Measurements from ENCODE around the gene GSK3B. TPM values are rescaled to one million over a fixed set of nuclear protein-coding genes. Genes with fewer than 3 reads are reported as not detected.

GSK3B gene
- total RNA-seq, 4 donors from 2014 or later = 35.0 to 53.2 (median 44.0) TPM

GRCh38 chr3:119901148-119901547, 193.1 kb downstream of the GSK3B start:
- H3K4me1 ChIP-seq = no peaks in the 10 kb centered on the region
- H3K9me3 ChIP-seq = no peaks in the 10 kb centered on the region
- H3K27me3 ChIP-seq = no peaks in the 10 kb centered on the region
- no peak overlapping the region for H3K4me3 ChIP-seq (replicated peaks in 1 of 3)
- 85 to 95% methylated on average over 1 of the region's 1 CpG for WGBS, 2 donors
- no peak for TF ChIP-seq CTCF (IDR thresholded peaks at IDR 0.05)
- H3K36me3 ChIP-seq = no peaks in the 10 kb centered on the region
- DNase-seq = no peak
- no peak overlapping the region for H3K27ac ChIP-seq
- intact Hi-C loops (cut with DNase I) = no loop called here

- no peak for TF ChIP-seq POLR2A (IDR thresholded peaks at IDR 0.05)
- no peak for TF ChIP-seq CTCF (IDR thresholded peaks at IDR 0.05)
- intact Hi-C loops (cut with DNase I) = loop anchor here (10.0 kb wide), 2 partner anchors 206 to 286 kb away; no protein-coding TSS in a partner anchor
These were observed 195.1 kb downstream of the GSK3B start for GRCh38 chr3:119899192-119899511.

GRCh38 chr3:119898478-119899191, 195.6 kb downstream of the GSK3B start:
- intact Hi-C loops (cut with DNase I) = loop anchor here (10.0 kb wide), 2 partner anchors 206 to 286 kb away; no protein-coding TSS in a partner anchor
- Histone ChIP-seq H3K27ac (no peak overlapping the region), H3K9me3 (no peaks in the 10 kb centered on the region), H3K4me1 (no peaks in the 10 kb centered on the region), H3K27me3 (no peaks in the 10 kb centered on the region), H3K4me3 (replicated peaks in 1 of 3) (no peak overlapping the region), H3K36me3 (no peaks in the 10 kb centered on the region)
- TF ChIP-seq CTCF (IDR thresholded peaks at IDR 0.05) (no peak), POLR2A (IDR thresholded peaks at IDR 0.05) (no peak)
- DNase-seq = no peak
- WGBS, 2 donors = 95 to 98% methylated on average over 6 of the region's 6 CpGs

More at GRCh38 chr3:119899192-119899511, 195.1 kb downstream of the GSK3B start:
- no peak overlapping the region for H3K27ac ChIP-seq
- H3K4me3 ChIP-seq (replicated peaks in 1 of 3) = no peak overlapping the region
- no peaks in the 10 kb centered on the region for H3K9me3 ChIP-seq
- H3K27me3 ChIP-seq = no peaks in the 10 kb centered on the region
- H3K4me1 ChIP-seq = no peaks in the 10 kb centered on the region
- no peaks in the 10 kb centered on the region for H3K36me3 ChIP-seq
- no peak for DNase-seq

- peaks cover 0 to 7% of the 10 kb centered on the region in 2 donors for H3K4me1 ChIP-seq
- TF ChIP-seq POLR2A (IDR thresholded peaks at IDR 0.05) (no peak), CTCF (IDR thresholded peaks at IDR 0.05) (no peak)
- DNase-seq = no peak
- no peaks in the 10 kb centered on the region for H3K27me3 ChIP-seq
- no peaks in the 10 kb centered on the region for H3K36me3 ChIP-seq
- intact Hi-C loops (cut with DNase I) = loop anchor here (10.0 kb wide), 2 partner anchors 211 to 291 kb away; no protein-coding TSS in a partner anchor
- WGBS, 2 donors = 96 to 99% methylated on average over 2 of the region's 2 CpGs
- H3K4me3 ChIP-seq (replicated peaks in 1 of 3) = no peak overlapping the region
- H3K27ac ChIP-seq = no peak overlapping the region
- no peaks in the 10 kb centered on the region for H3K9me3 ChIP-seq
These were observed 200.1 kb downstream of the GSK3B start for GRCh38 chr3:119894195-119894594.

GRCh38 chr3:119893769-119894168, 200.5 kb downstream of the GSK3B start:
- TF ChIP-seq POLR2A (IDR thresholded peaks at IDR 0.05) (no peak), CTCF (IDR thresholded peaks at IDR 0.05) (no peak)
- no peaks in the 10 kb centered on the region for H3K36me3 ChIP-seq
- H3K4me3 ChIP-seq (replicated peaks in 1 of 3) = no peak overlapping the region
- H3K4me1 ChIP-seq = peaks cover 0 to 7% of the 10 kb centered on the region in 2 donors
- no peak overlapping the region for H3K27ac ChIP-seq
- intact Hi-C loops (cut with DNase I) = loop anchor here (10.0 kb wide), 2 partner anchors 211 to 291 kb away; no protein-coding TSS in a partner anchor
- DNase-seq = no peak
- H3K9me3 ChIP-seq = no peaks in the 10 kb centered on the region
- WGBS, 2 donors = 84 to 93% methylated on average over 1 of the region's 1 CpG
- no peaks in the 10 kb centered on the region for H3K27me3 ChIP-seq

Data from thyroid gland (tissue), 4 donors.